ENCODE data around the gene TMEM101.

DNA sequence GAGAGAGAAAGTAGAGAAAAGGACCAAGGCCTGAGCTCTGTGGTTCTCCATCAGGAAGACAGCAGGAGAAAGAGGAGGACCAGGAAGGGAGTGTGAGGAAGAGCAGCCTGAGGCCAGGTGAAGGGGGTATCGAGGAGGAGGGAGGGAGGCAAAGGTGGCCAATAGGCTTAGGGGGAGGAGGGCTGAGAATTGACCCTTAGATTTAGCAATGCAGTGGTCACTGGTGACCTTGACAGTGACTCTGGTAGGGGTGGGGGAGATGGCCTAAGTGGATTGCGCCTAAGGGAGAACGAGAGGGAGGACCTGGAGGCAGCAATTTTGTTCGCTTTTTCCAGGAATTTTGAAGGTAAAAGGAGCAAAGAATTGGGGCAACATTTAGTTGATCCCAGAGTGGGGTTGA, 15.7 kb downstream of the TMEM101 start:
- TF ChIP-seq POLR2A (IDR thresholded peaks at IDR 0.05), result no peak
- TF ChIP-seq, protein P1, sequence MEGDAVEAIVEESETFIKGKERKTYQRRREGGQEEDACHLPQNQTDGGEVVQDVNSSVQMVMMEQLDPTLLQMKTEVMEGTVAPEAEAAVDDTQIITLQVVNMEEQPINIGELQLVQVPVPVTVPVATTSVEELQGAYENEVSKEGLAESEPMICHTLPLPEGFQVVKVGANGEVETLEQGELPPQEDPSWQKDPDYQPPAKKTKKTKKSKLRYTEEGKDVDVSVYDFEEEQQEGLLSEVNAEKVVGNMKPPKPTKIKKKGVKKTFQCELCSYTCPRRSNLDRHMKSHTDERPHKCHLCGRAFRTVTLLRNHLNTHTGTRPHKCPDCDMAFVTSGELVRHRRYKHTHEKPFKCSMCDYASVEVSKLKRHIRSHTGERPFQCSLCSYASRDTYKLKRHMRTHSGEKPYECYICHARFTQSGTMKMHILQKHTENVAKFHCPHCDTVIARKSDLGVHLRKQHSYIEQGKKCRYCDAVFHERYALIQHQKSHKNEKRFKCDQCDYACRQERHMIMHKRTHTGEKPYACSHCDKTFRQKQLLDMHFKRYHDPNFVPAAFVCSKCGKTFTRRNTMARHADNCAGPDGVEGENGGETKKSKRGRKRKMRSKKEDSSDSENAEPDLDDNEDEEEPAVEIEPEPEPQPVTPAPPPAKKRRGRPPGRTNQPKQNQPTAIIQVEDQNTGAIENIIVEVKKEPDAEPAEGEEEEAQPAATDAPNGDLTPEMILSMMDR (IDR thresholded peaks at IDR 0.05), result no peak
